Measurements from ENCODE around the gene AOAH.

DNA sequence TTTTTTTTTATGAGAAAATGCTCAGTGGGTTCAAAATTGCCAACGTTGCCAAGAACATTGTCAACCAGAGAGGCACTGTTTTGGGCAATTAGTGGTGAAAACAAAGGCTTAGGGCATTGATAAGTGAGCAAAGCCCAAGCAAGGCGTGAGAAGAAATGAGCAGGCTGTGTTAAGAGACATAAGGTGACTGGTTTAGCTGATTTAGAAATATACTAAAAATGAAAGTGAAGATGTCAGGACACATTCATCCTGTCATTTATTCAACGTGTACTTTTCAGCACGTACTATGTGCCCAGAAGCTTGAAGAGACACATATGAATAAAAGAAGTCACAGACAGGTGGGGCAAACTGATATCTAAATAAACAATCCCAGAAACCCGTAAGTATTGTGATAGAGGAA, 31.8 kb downstream of the AOAH start:
- TF ChIP-seq TP53 (CRISPR knock-in tag; conservative IDR thresholded peaks at IDR 0.05) = no peak
- TF ChIP-seq ZNF558 (CRISPR knock-in tag; IDR thresholded peaks at IDR 0.05; ENCODE audit: borderline replicate concordance) = no peak
- no peak for TF ChIP-seq PBX3 (CRISPR knock-in tag; IDR thresholded peaks at IDR 0.05; ENCODE audit: borderline replicate concordance)
- TF ChIP-seq, protein P1, sequence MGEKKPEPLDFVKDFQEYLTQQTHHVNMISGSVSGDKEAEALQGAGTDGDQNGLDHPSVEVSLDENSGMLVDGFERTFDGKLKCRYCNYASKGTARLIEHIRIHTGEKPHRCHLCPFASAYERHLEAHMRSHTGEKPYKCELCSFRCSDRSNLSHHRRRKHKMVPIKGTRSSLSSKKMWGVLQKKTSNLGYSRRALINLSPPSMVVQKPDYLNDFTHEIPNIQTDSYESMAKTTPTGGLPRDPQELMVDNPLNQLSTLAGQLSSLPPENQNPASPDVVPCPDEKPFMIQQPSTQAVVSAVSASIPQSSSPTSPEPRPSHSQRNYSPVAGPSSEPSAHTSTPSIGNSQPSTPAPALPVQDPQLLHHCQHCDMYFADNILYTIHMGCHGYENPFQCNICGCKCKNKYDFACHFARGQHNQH (CRISPR knock-in tag; IDR thresholded peaks at IDR 0.05) = no peak
- no peak for TF ChIP-seq ZBTB33 (CRISPR knock-in tag; IDR thresholded peaks at IDR 0.05)
- TF ChIP-seq, protein P2, sequence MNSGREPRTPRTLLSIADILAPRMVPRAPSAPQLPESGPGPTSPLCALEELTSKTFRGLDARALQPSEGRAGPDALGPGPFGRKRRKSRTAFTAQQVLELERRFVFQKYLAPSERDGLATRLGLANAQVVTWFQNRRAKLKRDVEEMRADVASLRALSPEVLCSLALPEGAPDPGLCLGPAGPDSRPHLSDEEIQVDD (CRISPR knock-in tag; IDR thresholded peaks at IDR 0.05; ENCODE audit: borderline replicate concordance) = no peak
- TF ChIP-seq YY1 (IDR thresholded peaks at IDR 0.05; ENCODE audit: insufficient read depth, insufficient replicate concordance, low read depth, low read length) = no peak
- TF ChIP-seq, protein P3, sequence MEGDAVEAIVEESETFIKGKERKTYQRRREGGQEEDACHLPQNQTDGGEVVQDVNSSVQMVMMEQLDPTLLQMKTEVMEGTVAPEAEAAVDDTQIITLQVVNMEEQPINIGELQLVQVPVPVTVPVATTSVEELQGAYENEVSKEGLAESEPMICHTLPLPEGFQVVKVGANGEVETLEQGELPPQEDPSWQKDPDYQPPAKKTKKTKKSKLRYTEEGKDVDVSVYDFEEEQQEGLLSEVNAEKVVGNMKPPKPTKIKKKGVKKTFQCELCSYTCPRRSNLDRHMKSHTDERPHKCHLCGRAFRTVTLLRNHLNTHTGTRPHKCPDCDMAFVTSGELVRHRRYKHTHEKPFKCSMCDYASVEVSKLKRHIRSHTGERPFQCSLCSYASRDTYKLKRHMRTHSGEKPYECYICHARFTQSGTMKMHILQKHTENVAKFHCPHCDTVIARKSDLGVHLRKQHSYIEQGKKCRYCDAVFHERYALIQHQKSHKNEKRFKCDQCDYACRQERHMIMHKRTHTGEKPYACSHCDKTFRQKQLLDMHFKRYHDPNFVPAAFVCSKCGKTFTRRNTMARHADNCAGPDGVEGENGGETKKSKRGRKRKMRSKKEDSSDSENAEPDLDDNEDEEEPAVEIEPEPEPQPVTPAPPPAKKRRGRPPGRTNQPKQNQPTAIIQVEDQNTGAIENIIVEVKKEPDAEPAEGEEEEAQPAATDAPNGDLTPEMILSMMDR (CRISPR knock-in tag; IDR thresholded peaks at IDR 0.05) = no peak
- no peak for TF ChIP-seq SMAD1 (CRISPR knock-in tag; IDR thresholded peaks at IDR 0.05; ENCODE audit: borderline replicate concordance, low read depth)

Data from HepG2 (cell line).